ENCODE measurements around the gene CCR2.

The CCR2 gene

GRCh38 chr3:46356276-46356675, 2.4 kb downstream of the CCR2 start:
- no peak for DNase-seq

GRCh38 chr3:46356909-46357308, 3.0 kb downstream of the CCR2 start:
- no peak for DNase-seq

- no peak for DNase-seq
These were observed 4.6 kb downstream of the CCR2 start for GRCh38 chr3:46358466-46358865.

- no peak for DNase-seq
These were observed 6.0 kb downstream of the CCR2 start for GRCh38 chr3:46359733-46360493.

GRCh38 chr3:46360907-46361306, 7.0 kb downstream of the CCR2 start:
- no peak for DNase-seq

DNA sequence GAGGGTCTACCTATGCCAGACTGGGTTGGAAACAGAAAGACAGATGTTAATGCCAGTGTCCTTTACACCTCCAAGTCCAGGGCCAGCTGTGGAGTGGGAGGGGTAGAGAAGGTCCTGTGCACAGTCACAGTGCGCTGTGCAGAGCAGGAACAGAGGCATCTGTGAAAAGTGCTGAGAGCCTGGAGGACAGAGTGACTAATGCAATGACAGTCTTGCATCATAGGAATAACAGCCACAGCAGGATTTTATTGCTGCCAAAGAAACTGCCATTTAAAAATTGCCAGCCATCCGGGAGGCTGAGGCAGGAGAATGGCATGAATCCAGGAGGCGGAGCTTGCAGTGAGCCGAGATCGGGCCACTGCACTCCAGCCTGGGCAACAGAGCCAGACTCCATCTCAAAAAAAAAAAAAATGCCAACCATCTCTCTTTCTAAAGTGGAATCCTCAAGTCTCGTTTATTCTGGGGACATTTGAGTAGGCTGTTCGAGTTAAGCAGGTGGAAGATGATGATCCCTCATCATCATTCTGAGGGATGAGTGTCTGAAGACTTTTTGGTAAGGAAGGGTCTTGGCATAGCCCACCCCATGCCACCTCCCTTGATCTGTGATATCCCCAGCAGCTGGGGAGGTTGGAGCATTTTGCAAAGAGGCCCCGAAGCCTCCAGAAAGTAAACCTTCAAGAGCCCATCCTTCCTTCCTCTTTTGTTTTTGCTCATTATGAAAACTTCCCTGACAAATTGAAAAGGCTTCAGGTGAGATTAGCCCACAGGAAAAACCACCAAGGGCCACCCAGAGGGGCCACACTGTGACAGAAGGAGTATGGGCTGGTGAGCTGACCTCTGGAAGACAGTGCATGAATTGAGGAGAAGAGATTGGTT, 7.7 kb downstream of the CCR2 start:
- no peak for DNase-seq

- DNase-seq: no peak
These were observed 11.1 kb downstream of the CCR2 start for GRCh38 chr3:46365041-46365440.

GRCh38 chr3:46365737-46366524, 12.0 kb downstream of the CCR2 start:
- no peak for DNase-seq

GRCh38 chr3:46367811-46368210, 13.9 kb downstream of the CCR2 start:
- no peak for DNase-seq

DNA sequence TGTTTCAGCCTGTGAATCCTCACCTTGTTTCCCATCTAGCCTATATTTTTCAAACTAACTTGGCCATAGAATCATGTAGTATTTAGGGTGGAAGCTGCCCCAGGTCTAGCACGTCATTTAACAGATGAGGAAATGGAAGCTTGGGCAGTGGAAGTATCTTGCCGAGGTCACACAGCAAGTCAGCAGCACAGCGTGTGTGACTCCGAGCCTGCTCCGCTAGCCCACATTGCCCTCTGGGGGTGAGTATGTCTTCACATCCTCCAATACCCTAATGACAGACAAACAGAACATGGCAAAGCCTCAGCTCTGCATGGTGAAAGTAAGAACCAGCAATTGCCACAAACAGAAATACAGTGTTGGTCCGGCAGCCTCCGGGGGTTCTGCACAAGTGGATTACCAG, 14.7 kb downstream of the CCR2 start:
- peak; percentile 82 for DNase-seq

- no peak for DNase-seq
These were observed 15.2 kb downstream of the CCR2 start for GRCh38 chr3:46369151-46369550.

- no peak for DNase-seq
These were observed 15.8 kb downstream of the CCR2 start for GRCh38 chr3:46369675-46370132.

DNA sequence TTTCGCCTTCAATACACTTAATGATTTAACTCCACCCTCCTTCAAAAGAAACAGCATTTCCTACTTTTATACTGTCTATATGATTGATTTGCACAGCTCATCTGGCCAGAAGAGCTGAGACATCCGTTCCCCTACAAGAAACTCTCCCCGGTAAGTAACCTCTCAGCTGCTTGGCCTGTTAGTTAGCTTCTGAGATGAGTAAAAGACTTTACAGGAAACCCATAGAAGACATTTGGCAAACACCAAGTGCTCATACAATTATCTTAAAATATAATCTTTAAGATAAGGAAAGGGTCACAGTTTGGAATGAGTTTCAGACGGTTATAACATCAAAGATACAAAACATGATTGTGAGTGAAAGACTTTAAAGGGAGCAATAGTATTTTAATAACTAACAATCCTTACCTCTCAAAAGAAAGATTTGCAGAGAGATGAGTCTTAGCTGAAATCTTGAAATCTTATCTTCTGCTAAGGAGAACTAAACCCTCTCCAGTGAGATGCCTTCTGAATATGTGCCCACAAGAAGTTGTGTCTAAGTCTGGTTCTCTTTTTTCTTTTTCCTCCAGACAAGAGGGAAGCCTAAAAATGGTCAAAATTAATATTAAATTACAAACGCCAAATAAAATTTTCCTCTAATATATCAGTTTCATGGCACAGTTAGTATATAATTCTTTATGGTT, 17.1 kb downstream of the CCR2 start, which contains the start of gene CCR5:
Gene CCR5, plus strand, starts transcription at position 108 of the 680 bp plus-strand sequence. CDS start 1,957 bp downstream, outside the sequence.
- peak; percentile 63 for DNase-seq

DNA sequence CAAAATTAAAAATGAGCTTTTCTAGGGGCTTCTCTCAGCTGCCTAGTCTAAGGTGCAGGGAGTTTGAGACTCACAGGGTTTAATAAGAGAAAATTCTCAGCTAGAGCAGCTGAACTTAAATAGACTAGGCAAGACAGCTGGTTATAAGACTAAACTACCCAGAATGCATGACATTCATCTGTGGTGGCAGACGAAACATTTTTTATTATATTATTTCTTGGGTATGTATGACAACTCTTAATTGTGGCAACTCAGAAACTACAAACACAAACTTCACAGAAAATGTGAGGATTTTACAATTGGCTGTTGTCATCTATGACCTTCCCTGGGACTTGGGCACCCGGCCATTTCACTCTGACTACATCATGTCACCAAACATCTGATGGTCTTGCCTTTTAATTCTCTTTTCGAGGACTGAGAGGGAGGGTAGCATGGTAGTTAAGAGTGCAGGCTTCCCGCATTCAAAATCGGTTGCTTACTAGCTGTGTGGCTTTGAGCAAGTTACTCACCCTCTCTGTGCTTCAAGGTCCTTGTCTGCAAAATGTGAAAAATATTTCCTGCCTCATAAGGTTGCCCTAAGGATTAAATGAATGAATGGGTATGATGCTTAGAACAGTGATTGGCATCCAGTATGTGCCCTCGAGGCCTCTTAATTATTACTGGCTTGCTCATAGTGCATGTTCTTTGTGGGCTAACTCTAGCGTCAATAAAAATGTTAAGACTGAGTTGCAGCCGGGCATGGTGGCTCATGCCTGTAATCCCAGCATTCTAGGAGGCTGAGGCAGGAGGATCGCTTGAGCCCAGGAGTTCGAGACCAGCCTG, 17.8 kb downstream of the CCR2 start:
- no peak for DNase-seq

GRCh38 chr3:46372492-46373359, 18.8 kb downstream of the CCR2 start:
- DNase-seq: peak; percentile 59

DNA sequence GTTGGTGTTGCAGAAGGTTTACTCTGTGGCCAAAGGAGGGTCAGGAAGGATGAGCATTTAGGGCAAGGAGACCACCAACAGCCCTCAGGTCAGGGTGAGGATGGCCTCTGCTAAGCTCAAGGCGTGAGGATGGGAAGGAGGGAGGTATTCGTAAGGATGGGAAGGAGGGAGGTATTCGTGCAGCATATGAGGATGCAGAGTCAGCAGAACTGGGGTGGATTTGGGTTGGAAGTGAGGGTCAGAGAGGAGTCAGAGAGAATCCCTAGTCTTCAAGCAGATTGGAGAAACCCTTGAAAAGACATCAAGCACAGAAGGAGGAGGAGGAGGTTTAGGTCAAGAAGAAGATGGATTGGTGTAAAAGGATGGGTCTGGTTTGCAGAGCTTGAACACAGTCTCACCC, 20.8 kb downstream of the CCR2 start:
- no peak for DNase-seq

GRCh38 chr3:46375218-46375617, 21.3 kb downstream of the CCR2 start:
- DNase-seq: no peak

- no peak for DNase-seq
These were observed 21.9 kb downstream of the CCR2 start for GRCh38 chr3:46375814-46376213.

- peak; percentile 72 for DNase-seq
These were observed 24.6 kb downstream of the CCR2 start for GRCh38 chr3:46378426-46378942.
